DND-41 (cell line): ENCODE results near the gene LGR6.

Experiments
- ATAC-seq: fragments of 200-7000 bp; cut with Tn5 transposase; 3 replicates; pipeline ENCODE4 v1.9.1; 2021; ENCODE audit warnings: low read depth; ENCODE audit not compliant: insufficient read depth
- DNase-seq: peaks from one replicate; pipeline ENCODE4 v3.0.0-alpha.2; 2020
- H2AFZ ChIP-seq: 2 replicates; pipeline ENCODE4 v1.6.0; 2012; ENCODE audit warnings: low read depth, low read length
- H3K27ac ChIP-seq: 2 replicates; pipeline ENCODE4 v1.5.1; 2012; ENCODE audit warnings: low read length, inconsistent platforms
- H3K27me3 ChIP-seq: fragments of 200-600 bp; sonication (generic); 2 replicates; pipeline ENCODE4 v1.6.0; 2012; ENCODE audit warnings: low read length, mild to moderate bottlenecking, inconsistent platforms; ENCODE audit not compliant: insufficient read depth, poor library complexity
- H3K36me3 ChIP-seq: 2 replicates; pipeline ENCODE4 v1.5.1; 2012; ENCODE audit warnings: low read length, inconsistent platforms; ENCODE audit not compliant: insufficient read depth
- H3K4me1 ChIP-seq: 2 replicates; pipeline ENCODE4 v1.5.1; 2012; ENCODE audit warnings: mild to moderate bottlenecking, low read length; ENCODE audit not compliant: insufficient read depth
- H3K4me2 ChIP-seq: 2 replicates; pipeline ENCODE4 v1.6.0; 2012; ENCODE audit warnings: mild to moderate bottlenecking, moderate library complexity, low read length, inconsistent platforms; ENCODE audit not compliant: insufficient read depth
- H3K4me3 ChIP-seq, 2 experiments: fragments of 200-600 bp in 1 of 2; shearing (Covaris generic) in 1 of 2; 2 replicates each; pipeline ENCODE4 v1.5.1; 2012 to 2016; ENCODE audit warnings: inconsistent platforms in 2 of 2, low read length in 2 of 2, mild to moderate bottlenecking in 2 of 2, low read depth in 1 of 2, moderate library complexity in 1 of 2
- H3K79me2 ChIP-seq: 2 replicates; pipeline ENCODE4 v1.6.0; 2012; ENCODE audit warnings: low read length, inconsistent platforms; ENCODE audit not compliant: insufficient read depth
- H3K9ac ChIP-seq: 2 replicates; pipeline ENCODE4 v1.6.0; 2012; ENCODE audit warnings: low read depth, mild to moderate bottlenecking, inconsistent platforms, low read length, moderate library complexity
- H3K9me3 ChIP-seq: 2 replicates; pipeline ENCODE4 v1.5.1; 2012; ENCODE audit warnings: low read length, moderate library complexity, mild to moderate bottlenecking, inconsistent platforms; ENCODE audit not compliant: insufficient read depth, severe bottlenecking
- H4K20me1 ChIP-seq: 2 replicates; pipeline ENCODE4 v1.6.0; 2012; ENCODE audit warnings: low read length; ENCODE audit not compliant: insufficient read depth
- CTCF ChIP-seq: IDR thresholded peaks from 2 replicates; pipeline ENCODE4 v1.5.1; 2012; ENCODE audit warnings: borderline replicate concordance, low read length, moderate library complexity, mild to moderate bottlenecking; ENCODE audit not compliant: poor library complexity, severe bottlenecking; ENCODE audit errors: extremely low read depth
- EZH2 ChIP-seq: IDR thresholded peaks from 3 replicates; pipeline ENCODE4 v1.6.1; 2012; ENCODE audit warnings: borderline replicate concordance, low read depth, mild to moderate bottlenecking, moderate library complexity, low read length, inconsistent platforms; ENCODE audit not compliant: severe bottlenecking

Gene LGR6

GRCh38 chr1:202160377-202160940 lies 33.1 kb upstream of the LGR6 start, which contains the start of gene PTPN7:
Gene PTPN7 (minus strand): TSS chr1:202160602. CDS start chr1:202159402, 1,200 bp downstream.
- Histone ChIP-seq H3K27ac (peak within 1 kb of the TSS; percentile 98), H3K4me3 (peak within 1 kb of the TSS; percentile 11 to 60; a peak in 3 of 4 replicates)

GRCh38 chr1:202161151-202162046 lies 32.2 kb upstream of the LGR6 start:
- Histone ChIP-seq H3K4me1 (peaks cover 90% of the 10 kb centered on the region), H4K20me1 (no peaks in the 10 kb centered on the region), H3K36me3 (peaks cover 20% of the 10 kb centered on the region), H3K27ac (peak overlapping the region; percentile 98), H3K27me3 (no peaks in the 10 kb centered on the region), H2AFZ (no peak overlapping the region), H3K9ac (peak overlapping the region; percentile 75), H3K4me2 (peak overlapping the region; percentile 68), H3K9me3 (no peaks in the 10 kb centered on the region), H3K4me3 (peak overlapping the region in 1 of 2 experiments; percentile 60; a peak in 1 of 4 replicates), H3K79me2 (peaks cover 28% of the 10 kb centered on the region)
- ATAC-seq (no peak), DNase-seq (peak; percentile 46)
- TF ChIP-seq EZH2 = no peak
- TF ChIP-seq CTCF = no peak

More at GRCh38 chr1:202160377-202160940, 33.1 kb upstream of the LGR6 start, which contains the start of gene PTPN7:
- Histone ChIP-seq H3K4me2 (peak within 1 kb of the TSS; percentile 68), H4K20me1 (no peaks in the 10 kb centered on the region), H3K4me1 (peaks cover 80% of the 10 kb centered on the region), H3K79me2 (peaks cover 28% of the 10 kb centered on the region), H3K9me3 (no peaks in the 10 kb centered on the region), H2AFZ (peak within 1 kb of the TSS; percentile 75), H3K9ac (peak within 1 kb of the TSS; percentile 75), H3K36me3 (peaks cover 27% of the 10 kb centered on the region), H3K27me3 (no peaks in the 10 kb centered on the region)
- no peak for TF ChIP-seq EZH2
- peak; percentile 92 for TF ChIP-seq CTCF
- peak; percentile 74 for ATAC-seq
- peak; percentile 95 for DNase-seq

- TF ChIP-seq EZH2 (no peak), CTCF (no peak)
- Histone ChIP-seq H3K36me3 (peaks cover 13% of the 10 kb centered on the region), H3K4me2 (peak overlapping the region; percentile 68), H4K20me1 (no peaks in the 10 kb centered on the region), H3K4me1 (peaks cover 94% of the 10 kb centered on the region), H3K4me3 (no peak overlapping the region), H3K27ac (peak overlapping the region; percentile 98), H3K9me3 (no peaks in the 10 kb centered on the region), H2AFZ (no peak overlapping the region), H3K79me2 (peaks cover 28% of the 10 kb centered on the region), H3K9ac (peak overlapping the region; percentile 75), H3K27me3 (no peaks in the 10 kb centered on the region)
- peak; percentile 39 for ATAC-seq
- peak; percentile 85 for DNase-seq
Measured at GRCh38 chr1:202162047-202162417, 31.6 kb upstream of the LGR6 start.
